WTC11 (cell line): ENCODE data around the gene WTIP. TPM values are rescaled to one million over a fixed set of nuclear protein-coding genes. Genes with fewer than 3 reads are reported as not detected.

ENCODE experiments used
- ATAC-seq: fragments of 200-7000 bp; cut with Tn5 transposase; 2 replicates; pipeline ENCODE4 v1.10.0; 2021; ENCODE audit warnings: mild to moderate bottlenecking, moderate library complexity
- CTCF ChIA-PET: fragments of 300-600 bp; sonication (Branson Sonifier 250); formaldehyde crosslinking; loops from one replicate; lab custom pipeline; 2021; ENCODE audit warnings: antibody characterized with exemption; lab: Charles Lee
- POLR2A ChIA-PET: fragments of 350-600 bp; sonication (Branson Sonifier 250); formaldehyde crosslinking; loops from one replicate; lab custom pipeline; 2021; ENCODE audit warnings: antibody characterized with exemption; lab: Charles Lee
- DNase-seq: peaks from one replicate; pipeline ENCODE4 v3.0.0; 2021; ENCODE audit warnings: low spot score
- H3K27ac Mint-ChIP-seq: 2 replicates; pipeline ENCODE4 v1.8.0; 2021; ENCODE audit warnings: mixed read lengths
- H3K27me3 Mint-ChIP-seq: 2 replicates; pipeline ENCODE4 v1.8.0; 2021; ENCODE audit warnings: low read depth, mild to moderate bottlenecking, moderate library complexity, mixed read lengths
- H3K36me3 Mint-ChIP-seq: 2 replicates; pipeline ENCODE4 v1.8.0; 2021; ENCODE audit warnings: mixed read lengths
- H3K4me1 Mint-ChIP-seq: 2 replicates; pipeline ENCODE4 v1.8.0; 2022; ENCODE audit warnings: mixed read lengths
- H3K4me3 Mint-ChIP-seq: 2 replicates; pipeline ENCODE4 v1.8.0; 2021; ENCODE audit warnings: mild to moderate bottlenecking, moderate library complexity, mixed read lengths
- H3K9me3 Mint-ChIP-seq: 2 replicates; pipeline ENCODE4 v1.8.0; 2021; ENCODE audit warnings: mixed read lengths
- ATF2 ChIP-seq: sonication (generic); formaldehyde crosslinking; IDR thresholded peaks from 2 replicates; pipeline ENCODE4 v1.8.1; 2022; ENCODE audit warnings: low read depth, missing genetic modification reagents, borderline replicate concordance
- E2F4 ChIP-seq: sonication (generic); formaldehyde crosslinking; IDR thresholded peaks from 2 replicates; pipeline ENCODE4 v1.8.1; 2022; ENCODE audit warnings: low read depth, mild to moderate bottlenecking, moderate library complexity, missing genetic modification reagents, borderline replicate concordance
- ERG ChIP-seq: fragments of 250-450 bp; sonication (Bioruptor Pico); IDR thresholded peaks from 2 replicates; pipeline ENCODE4 v1.8.0; 2021; ENCODE audit warnings: mild to moderate bottlenecking
- JAZF1 ChIP-seq: fragments of 250-450 bp; sonication (Bioruptor Pico); IDR thresholded peaks from 2 replicates; pipeline ENCODE4 v1.9.0; 2021; ENCODE audit warnings: moderate library complexity, mild to moderate bottlenecking, inconsistent platforms
- PRDM15 ChIP-seq: sonication (generic); formaldehyde crosslinking; IDR thresholded peaks from 2 replicates; pipeline ENCODE4 v1.8.0; 2022; ENCODE audit warnings: missing genetic modification reagents
- TEAD4 ChIP-seq: sonication (generic); formaldehyde crosslinking; IDR thresholded peaks from 2 replicates; pipeline ENCODE4 v1.8.0; 2022; ENCODE audit warnings: mild to moderate bottlenecking, missing genetic modification reagents
- ZNF232 ChIP-seq: sonication (generic); formaldehyde crosslinking; IDR thresholded peaks from 2 replicates; pipeline ENCODE4 v1.8.0; 2022; ENCODE audit warnings: mild to moderate bottlenecking, missing genetic modification reagents
- ZNF396 ChIP-seq: fragments of 250-450 bp; sonication (Bioruptor Pico); IDR thresholded peaks from 2 replicates; pipeline ENCODE4 v1.8.0; 2021; ENCODE audit warnings: mild to moderate bottlenecking, moderate library complexity, borderline replicate concordance
- total RNA-seq: library from RNA; stranded (reverse); gene quantifications from 3 replicates; pipeline ENCODE4 v1.2.3, GENCODE V29; 2021
- TF ChIP-seq, protein P1 (sequence below): fragments of 250-450 bp; sonication (Bioruptor Pico); conservative IDR thresholded peaks from 2 replicates; pipeline ENCODE4 v1.9.0; 2021; ENCODE audit warnings: mild to moderate bottlenecking
- TF ChIP-seq, protein P2 (sequence below): sonication (generic); formaldehyde crosslinking; IDR thresholded peaks from 2 replicates; pipeline ENCODE4 v1.8.1; 2023; ENCODE audit warnings: mild to moderate bottlenecking, missing genetic modification reagents
- TF ChIP-seq, protein P3 (sequence below): sonication (generic); formaldehyde crosslinking; IDR thresholded peaks from 2 replicates; pipeline ENCODE4 v1.8.0; 2023; ENCODE audit warnings: mild to moderate bottlenecking, missing genetic modification reagents

The WTIP gene
- total RNA-seq, 1 experiment from 2014 or later, result 14.3 TPM

- H3K4me3 Mint-ChIP-seq, result no peak overlapping the region
- no peak for TF ChIP-seq E2F4 (CRISPR knock-in tag)
- no peak for TF ChIP-seq TEAD4 (CRISPR knock-in tag)
- no peak for TF ChIP-seq PRDM15
- no peak for TF ChIP-seq ERG (CRISPR knock-in tag)
- no peak for TF ChIP-seq ATF2 (CRISPR knock-in tag)
- no peak for TF ChIP-seq ZNF396 (CRISPR knock-in tag)
- no peak for TF ChIP-seq JAZF1 (CRISPR knock-in tag)
- TF ChIP-seq, protein P1, sequence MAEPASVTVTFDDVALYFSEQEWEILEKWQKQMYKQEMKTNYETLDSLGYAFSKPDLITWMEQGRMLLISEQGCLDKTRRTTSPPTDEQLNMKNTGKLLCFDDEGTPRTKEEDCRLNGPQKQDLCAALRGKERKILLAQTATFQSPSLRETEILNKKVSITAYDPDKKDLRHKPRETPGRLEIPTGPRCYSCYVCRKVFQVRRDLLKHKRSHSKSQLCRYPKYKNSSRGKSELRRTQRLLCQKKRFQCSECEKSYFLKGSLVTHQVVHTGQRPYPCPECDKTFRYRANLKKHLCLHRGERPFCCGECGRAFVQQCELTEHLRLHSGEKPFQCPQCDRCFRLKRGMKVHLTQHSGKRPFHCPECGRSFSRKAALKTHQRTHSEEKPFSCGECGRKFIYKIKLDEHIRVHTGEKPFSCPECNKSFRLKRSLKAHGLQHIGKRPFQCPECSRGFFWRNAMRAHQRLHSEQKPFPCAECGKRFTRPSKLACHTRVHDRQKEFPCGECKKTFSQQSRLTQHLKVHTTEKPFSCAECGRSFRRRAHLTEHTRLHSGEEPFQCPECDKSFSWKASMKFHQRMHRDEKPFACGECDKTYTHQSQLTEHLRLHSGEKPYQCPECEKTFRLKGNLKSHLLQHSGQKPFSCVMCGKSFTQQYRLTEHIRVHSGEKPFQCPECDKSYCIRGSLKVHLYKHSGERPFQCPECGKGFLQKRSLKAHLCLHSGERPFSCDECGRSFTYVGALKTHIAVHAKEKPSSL (CRISPR knock-in tag), result no peak
- TF ChIP-seq, protein P2, sequence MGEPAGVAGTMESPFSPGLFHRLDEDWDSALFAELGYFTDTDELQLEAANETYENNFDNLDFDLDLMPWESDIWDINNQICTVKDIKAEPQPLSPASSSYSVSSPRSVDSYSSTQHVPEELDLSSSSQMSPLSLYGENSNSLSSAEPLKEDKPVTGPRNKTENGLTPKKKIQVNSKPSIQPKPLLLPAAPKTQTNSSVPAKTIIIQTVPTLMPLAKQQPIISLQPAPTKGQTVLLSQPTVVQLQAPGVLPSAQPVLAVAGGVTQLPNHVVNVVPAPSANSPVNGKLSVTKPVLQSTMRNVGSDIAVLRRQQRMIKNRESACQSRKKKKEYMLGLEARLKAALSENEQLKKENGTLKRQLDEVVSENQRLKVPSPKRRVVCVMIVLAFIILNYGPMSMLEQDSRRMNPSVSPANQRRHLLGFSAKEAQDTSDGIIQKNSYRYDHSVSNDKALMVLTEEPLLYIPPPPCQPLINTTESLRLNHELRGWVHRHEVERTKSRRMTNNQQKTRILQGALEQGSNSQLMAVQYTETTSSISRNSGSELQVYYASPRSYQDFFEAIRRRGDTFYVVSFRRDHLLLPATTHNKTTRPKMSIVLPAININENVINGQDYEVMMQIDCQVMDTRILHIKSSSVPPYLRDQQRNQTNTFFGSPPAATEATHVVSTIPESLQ (CRISPR knock-in tag), result no peak
- TF ChIP-seq, protein P3, sequence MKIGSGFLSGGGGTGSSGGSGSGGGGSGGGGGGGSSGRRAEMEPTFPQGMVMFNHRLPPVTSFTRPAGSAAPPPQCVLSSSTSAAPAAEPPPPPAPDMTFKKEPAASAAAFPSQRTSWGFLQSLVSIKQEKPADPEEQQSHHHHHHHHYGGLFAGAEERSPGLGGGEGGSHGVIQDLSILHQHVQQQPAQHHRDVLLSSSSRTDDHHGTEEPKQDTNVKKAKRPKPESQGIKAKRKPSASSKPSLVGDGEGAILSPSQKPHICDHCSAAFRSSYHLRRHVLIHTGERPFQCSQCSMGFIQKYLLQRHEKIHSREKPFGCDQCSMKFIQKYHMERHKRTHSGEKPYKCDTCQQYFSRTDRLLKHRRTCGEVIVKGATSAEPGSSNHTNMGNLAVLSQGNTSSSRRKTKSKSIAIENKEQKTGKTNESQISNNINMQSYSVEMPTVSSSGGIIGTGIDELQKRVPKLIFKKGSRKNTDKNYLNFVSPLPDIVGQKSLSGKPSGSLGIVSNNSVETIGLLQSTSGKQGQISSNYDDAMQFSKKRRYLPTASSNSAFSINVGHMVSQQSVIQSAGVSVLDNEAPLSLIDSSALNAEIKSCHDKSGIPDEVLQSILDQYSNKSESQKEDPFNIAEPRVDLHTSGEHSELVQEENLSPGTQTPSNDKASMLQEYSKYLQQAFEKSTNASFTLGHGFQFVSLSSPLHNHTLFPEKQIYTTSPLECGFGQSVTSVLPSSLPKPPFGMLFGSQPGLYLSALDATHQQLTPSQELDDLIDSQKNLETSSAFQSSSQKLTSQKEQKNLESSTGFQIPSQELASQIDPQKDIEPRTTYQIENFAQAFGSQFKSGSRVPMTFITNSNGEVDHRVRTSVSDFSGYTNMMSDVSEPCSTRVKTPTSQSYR (CRISPR knock-in tag), result no peak
- no peak for TF ChIP-seq ZNF232
- H3K4me1 Mint-ChIP-seq, result no peaks in the 10 kb centered on the region
- CTCF ChIA-PET, result interaction anchor here (1.6 kb wide), 1 partner anchor 14 kb away, joined by 3 read pairs; no protein-coding TSS in a partner anchor
- DNase-seq, result no peak
- H3K27me3 Mint-ChIP-seq, result peaks cover 37% of the 10 kb centered on the region
- POLR2A ChIA-PET, result no interaction called here
- H3K9me3 Mint-ChIP-seq, result peaks cover 37% of the 10 kb centered on the region
- no peaks in the 10 kb centered on the region for H3K36me3 Mint-ChIP-seq
- H3K27ac Mint-ChIP-seq, result no peak overlapping the region
- ATAC-seq, result no peak
Observed at GRCh38 chr19:34540811-34541557, 59.4 kb downstream of the WTIP start.
